ENCODE results near the gene SYNPO. TPM values are rescaled to one million over a fixed set of nuclear protein-coding genes. Genes with fewer than 3 reads are reported as not detected.

SYNPO gene
- total RNA-seq, 1 donor from 2014 or later: 715 TPM

DNA sequence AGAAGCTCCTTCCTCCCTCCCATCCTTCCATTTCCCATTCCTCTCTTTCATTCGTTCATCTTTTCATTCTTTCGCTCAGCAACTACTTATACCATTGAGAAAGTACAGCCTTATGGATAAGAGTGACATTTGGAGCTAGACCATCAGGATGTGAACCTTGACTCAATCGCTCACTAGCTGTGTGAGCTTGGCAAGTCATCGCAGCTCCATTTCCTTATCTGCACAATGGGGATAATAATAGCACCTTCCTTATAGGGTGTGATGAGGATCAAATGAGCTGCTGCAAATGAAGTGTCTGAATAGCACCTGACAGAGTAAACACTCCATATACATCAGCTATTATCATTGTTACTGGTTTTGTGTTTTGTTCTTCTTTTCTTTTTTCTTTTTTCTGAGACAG lies 28.1 kb upstream of the SYNPO start:
- no peaks in the 10 kb centered on the region for H3K9me3 ChIP-seq (replicated peaks)
- no peak for DNase-seq
- peak overlapping the region; percentile 99 for H3K27ac ChIP-seq (replicated peaks)
- H3K4me3 ChIP-seq: peak overlapping the region; percentile 9
- H3K27me3 ChIP-seq (ENCODE audit: low read depth): no peaks in the 10 kb centered on the region
- intact Hi-C loops (cut with micrococcal nuclease): no loop called here
- peaks cover 89% of the 10 kb centered on the region for H3K4me1 ChIP-seq
- TF ChIP-seq, protein P1, sequence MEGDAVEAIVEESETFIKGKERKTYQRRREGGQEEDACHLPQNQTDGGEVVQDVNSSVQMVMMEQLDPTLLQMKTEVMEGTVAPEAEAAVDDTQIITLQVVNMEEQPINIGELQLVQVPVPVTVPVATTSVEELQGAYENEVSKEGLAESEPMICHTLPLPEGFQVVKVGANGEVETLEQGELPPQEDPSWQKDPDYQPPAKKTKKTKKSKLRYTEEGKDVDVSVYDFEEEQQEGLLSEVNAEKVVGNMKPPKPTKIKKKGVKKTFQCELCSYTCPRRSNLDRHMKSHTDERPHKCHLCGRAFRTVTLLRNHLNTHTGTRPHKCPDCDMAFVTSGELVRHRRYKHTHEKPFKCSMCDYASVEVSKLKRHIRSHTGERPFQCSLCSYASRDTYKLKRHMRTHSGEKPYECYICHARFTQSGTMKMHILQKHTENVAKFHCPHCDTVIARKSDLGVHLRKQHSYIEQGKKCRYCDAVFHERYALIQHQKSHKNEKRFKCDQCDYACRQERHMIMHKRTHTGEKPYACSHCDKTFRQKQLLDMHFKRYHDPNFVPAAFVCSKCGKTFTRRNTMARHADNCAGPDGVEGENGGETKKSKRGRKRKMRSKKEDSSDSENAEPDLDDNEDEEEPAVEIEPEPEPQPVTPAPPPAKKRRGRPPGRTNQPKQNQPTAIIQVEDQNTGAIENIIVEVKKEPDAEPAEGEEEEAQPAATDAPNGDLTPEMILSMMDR (IDR thresholded peaks at IDR 0.05; ENCODE audit: borderline replicate concordance): no peak
- no peaks in the 10 kb centered on the region for H3K36me3 ChIP-seq

DNA sequence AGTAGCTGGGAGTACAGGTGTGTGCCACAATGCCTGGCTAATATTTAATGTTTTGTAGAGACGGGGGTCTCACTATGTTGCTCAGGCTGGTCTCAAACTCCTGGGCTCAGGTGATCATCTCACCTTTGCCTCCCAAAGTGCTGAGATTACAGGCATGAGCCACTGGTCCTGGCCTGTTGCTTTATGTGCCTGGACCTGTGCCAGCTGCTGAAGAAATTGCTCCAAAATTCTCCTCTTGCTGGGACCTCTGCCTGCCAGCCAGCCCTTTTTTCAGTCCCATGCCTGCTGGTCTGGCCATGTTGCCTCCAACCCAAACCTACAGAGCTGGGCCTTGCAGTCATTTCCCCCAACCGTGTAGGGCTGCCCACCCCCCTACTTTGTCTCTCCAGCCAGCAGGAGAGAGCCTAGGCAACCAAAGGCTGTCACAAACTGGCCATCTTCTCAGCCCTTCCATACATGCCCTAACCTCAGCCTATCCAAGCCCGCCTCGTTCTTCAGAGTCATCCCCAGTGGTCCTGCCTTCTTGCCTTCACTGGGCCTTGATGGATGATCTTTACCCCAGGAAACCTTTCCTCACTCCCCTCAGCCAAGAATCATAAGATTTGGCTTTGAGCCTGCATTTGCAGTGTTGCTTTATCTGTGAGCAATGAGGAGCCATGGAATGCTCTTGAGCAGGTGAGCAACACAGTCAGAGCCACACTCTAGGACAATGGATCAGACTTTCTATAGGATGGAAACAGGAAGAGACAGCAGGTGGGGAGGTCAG lies 27.4 kb upstream of the SYNPO start:
- peak overlapping the region; percentile 9 for H3K4me3 ChIP-seq
- DNase-seq: no peak
- TF ChIP-seq, protein P1 (IDR thresholded peaks at IDR 0.05; ENCODE audit: borderline replicate concordance): no peak
- no peaks in the 10 kb centered on the region for H3K9me3 ChIP-seq (replicated peaks)
- no peaks in the 10 kb centered on the region for H3K27me3 ChIP-seq (ENCODE audit: low read depth)
- no peaks in the 10 kb centered on the region for H3K36me3 ChIP-seq
- H3K27ac ChIP-seq (replicated peaks): peak overlapping the region; percentile 99
- H3K4me1 ChIP-seq: peaks cover 96% of the 10 kb centered on the region
- intact Hi-C loops (cut with micrococcal nuclease): no loop called here

DNA sequence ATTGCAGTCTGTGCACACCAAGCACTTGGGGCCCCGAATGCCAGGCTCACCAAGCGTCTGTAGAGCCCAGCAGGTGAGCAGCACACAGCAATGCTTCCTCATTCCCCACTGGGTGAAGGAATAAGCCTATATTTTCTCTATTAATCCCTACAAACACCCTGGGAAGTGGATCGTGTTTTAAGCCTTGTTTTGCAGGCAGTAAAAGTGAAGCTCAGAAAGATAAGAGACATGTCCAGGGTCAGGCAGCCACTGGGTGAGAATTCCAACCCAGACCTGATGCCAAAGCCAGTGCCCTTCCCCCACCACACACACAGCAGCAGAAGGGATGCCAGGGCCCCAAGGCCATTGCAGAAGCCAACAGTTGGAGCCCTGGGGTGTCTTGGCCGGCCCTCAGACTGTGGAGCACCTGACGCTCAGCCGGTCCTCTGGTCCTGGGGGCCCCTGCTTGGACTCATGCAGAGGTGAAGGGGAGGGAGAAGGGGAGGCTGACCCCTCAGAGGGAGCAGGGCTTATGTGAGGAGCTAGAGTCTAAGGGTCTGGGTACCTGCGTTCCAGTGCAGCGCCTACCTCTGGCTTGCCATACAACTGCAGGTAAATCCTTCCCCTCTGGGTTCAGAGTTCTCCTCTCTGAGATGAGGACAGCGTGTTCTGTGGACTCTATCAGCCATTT lies 26.3 kb upstream of the SYNPO start:
- Histone ChIP-seq H3K9me3 (replicated peaks) (no peaks in the 10 kb centered on the region), H3K4me3 (peak overlapping the region; percentile 41), H3K27me3 (ENCODE audit: low read depth) (no peaks in the 10 kb centered on the region), H3K4me1 (peaks cover 100% of the 10 kb centered on the region), H3K36me3 (no peaks in the 10 kb centered on the region), H3K27ac (replicated peaks) (peak overlapping the region; percentile 99)
- DNase-seq: peak; percentile 55
- intact Hi-C loops (cut with micrococcal nuclease): no loop called here
- TF ChIP-seq, protein P1 (IDR thresholded peaks at IDR 0.05; ENCODE audit: borderline replicate concordance): peak; percentile 42

DNA sequence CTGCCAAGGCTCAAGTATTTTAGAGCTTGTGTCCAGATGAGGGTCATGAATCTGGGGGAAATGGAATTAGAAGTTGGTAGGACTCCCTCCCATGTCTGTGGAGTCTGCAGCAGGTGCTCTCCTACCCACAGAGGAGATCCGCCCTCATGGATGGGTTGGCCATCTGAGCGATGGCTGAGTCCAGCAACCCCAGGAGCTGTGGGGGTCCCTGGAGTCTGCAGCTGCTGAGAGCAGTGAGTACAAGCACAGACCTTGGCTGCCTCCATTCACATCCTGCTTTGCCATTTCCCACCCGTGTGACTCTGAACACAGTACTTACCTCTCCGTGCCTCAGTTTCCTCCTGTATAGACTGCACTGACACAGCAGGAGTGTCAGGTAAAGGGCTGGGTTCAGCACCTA lies 25.8 kb upstream of the SYNPO start:
- peak overlapping the region; percentile 99 for H3K27ac ChIP-seq (replicated peaks)
- no peaks in the 10 kb centered on the region for H3K9me3 ChIP-seq (replicated peaks)
- H3K4me3 ChIP-seq: peak overlapping the region; percentile 41
- TF ChIP-seq, protein P1 (IDR thresholded peaks at IDR 0.05; ENCODE audit: borderline replicate concordance): no peak
- DNase-seq: no peak
- H3K36me3 ChIP-seq: no peaks in the 10 kb centered on the region
- intact Hi-C loops (cut with micrococcal nuclease): no loop called here
- H3K4me1 ChIP-seq: peaks cover 100% of the 10 kb centered on the region
- no peaks in the 10 kb centered on the region for H3K27me3 ChIP-seq (ENCODE audit: low read depth)

DNA sequence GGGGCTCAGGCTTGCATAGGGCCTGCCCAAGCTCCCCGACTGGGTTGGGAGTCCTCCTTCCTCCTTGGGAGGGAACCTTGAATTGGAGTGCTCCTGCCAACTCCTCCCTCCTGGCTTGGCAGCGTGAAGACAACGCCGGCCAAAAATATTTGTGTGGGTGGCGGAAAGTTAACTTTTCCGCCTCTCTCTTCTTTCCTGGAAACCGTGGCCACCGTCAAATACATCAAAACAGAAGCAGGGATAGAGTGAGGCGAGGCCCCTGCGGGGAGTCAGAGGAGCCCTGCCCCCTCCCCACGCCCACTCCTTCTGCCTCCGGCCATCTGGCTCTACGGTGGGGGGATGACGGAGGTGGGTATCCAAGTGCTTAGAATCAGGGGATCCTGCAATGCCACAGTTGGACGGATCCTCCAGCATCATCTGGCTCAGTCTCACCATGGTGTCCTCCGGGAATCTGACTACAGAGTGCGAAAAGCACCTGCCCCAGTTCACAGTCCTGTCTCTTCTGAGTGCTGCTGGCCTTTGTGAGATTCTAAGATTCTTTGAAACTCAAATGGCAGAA lies 25.2 kb upstream of the SYNPO start:
- peak; percentile 49 for DNase-seq
- H3K4me3 ChIP-seq: peak overlapping the region; percentile 41

More for the DNA sequence above, 25.2 kb upstream of the SYNPO start:
- Histone ChIP-seq H3K4me1 (peaks cover 100% of the 10 kb centered on the region), H3K36me3 (no peaks in the 10 kb centered on the region), H3K9me3 (replicated peaks) (no peaks in the 10 kb centered on the region), H3K27ac (replicated peaks) (peak overlapping the region; percentile 99), H3K27me3 (ENCODE audit: low read depth) (no peaks in the 10 kb centered on the region)
- intact Hi-C loops (cut with micrococcal nuclease): no loop called here
- TF ChIP-seq, protein P1 (IDR thresholded peaks at IDR 0.05; ENCODE audit: borderline replicate concordance): no peak

Measured in left ventricle myocardium inferior (tissue), 1 donor.